KOPT-K1 (cell line): ENCODE results near the gene CCDC200.
A peak's percentile ranks its signal among the peaks of the same experiment; 100 is the strongest.
"Not testable (repeated sequence)": the region's sequence is repeated elsewhere in the genome, so short reads cannot be mapped to it uniquely, and the experiment has no call there.

Experiments
- H3K27ac ChIP-seq: fragments of 200-600 bp; sonication (generic); 2 replicates; pipeline ENCODE4 v1.5.1; 2016; ENCODE audit warnings: antibody characterized with exemption, mild to moderate bottlenecking, low read depth, low read length; ENCODE audit not compliant: poor library complexity, severe bottlenecking
- H3K36me3 ChIP-seq: fragments of 200-600 bp; sonication (generic); 2 replicates; pipeline ENCODE4 v1.5.1; 2017; ENCODE audit warnings: antibody characterized with exemption, mild to moderate bottlenecking, low read length, moderate library complexity; ENCODE audit not compliant: insufficient read depth
- H3K9me3 ChIP-seq: fragments of 200-600 bp; sonication (generic); 2 replicates; pipeline ENCODE4 v1.5.1; 2017; ENCODE audit warnings: antibody characterized with exemption, low read length, mild to moderate bottlenecking; ENCODE audit not compliant: insufficient read depth, poor library complexity, severe bottlenecking

CCDC200 gene

GRCh38 chr17:43228020-43228782 lies at the start of gene CCDC200:
Gene CCDC200 (minus strand): TSS chr17:43228623. CDS start chr17:43228554, 69 bp downstream.
- H3K36me3 ChIP-seq, result peaks cover 25% of the 10 kb centered on the region
- not testable (repeated sequence) for H3K27ac ChIP-seq, H3K9me3 ChIP-seq

DNA sequence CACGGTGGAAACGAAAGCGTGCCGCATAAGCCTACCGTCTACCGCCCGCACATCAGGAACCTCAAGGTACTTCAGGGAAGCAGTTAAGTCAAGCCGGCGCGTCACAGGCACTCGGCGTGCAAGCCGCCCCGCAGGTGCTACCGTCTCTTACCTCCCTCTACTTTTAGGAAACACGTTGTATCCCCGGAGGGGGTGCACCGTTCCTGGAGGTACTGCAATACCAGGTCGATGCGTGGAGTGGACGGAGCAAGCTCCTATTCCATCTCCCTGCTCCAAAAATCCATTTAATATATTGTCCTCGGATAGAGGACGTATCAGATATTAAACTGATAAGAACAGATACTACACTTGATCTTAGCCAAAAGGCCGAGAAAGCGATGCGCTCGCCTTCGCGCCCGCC lies 44.5 kb upstream of the CCDC200 start:
- not testable (repeated sequence) for H3K9me3 ChIP-seq, H3K27ac ChIP-seq, H3K36me3 ChIP-seq

DNA sequence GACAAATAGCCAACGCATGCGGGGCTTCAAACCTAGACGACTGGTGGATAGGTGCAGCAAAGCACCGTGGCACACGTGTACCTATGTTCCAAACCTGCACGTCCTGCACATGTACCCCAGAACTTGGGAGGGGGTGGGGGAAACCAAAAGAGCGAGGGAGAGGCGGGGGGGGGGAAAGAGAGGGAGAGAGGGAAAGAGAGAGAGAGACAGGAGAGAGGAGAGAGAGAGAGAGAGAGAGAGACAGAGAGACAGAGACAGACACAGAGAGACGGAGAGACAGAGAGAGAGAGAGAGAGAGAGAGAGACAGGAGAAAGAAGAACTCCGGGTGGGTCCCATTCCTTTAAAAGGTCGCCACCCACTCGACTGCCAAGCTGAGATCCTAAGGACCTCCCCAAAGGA lies 44.1 kb upstream of the CCDC200 start:
- H3K27ac ChIP-seq, H3K9me3 ChIP-seq, H3K36me3 ChIP-seq: not testable (repeated sequence)

GRCh38 chr17:43270552-43271504 lies 42.4 kb upstream of the CCDC200 start:
- not testable (repeated sequence) for H3K9me3 ChIP-seq

DNA sequence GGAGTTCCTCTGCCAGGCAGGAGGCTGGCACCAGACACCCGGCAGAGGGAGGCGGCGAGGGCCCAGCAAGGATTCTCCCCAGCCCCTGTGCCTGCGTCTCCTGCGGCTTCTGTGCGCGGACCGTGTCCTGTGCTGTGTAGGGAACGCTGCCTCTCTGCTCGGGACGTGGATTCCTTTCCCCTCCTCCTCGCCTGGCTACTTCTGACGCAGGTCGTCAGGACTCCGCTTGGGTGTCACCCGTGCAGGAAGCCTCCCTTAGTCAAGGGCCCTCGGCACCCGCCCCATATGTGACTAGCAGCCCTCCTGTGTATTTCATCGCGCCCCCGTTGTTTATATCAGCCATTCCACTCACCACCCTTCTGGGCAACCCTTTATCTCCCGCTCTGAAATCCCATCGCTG lies 18.0 kb upstream of the CCDC200 start:
- not testable (repeated sequence) for H3K27ac ChIP-seq, H3K9me3 ChIP-seq, H3K36me3 ChIP-seq

More at GRCh38 chr17:43270552-43271504, 42.4 kb upstream of the CCDC200 start:
- H3K27ac ChIP-seq, H3K36me3 ChIP-seq: not testable (repeated sequence)

DNA sequence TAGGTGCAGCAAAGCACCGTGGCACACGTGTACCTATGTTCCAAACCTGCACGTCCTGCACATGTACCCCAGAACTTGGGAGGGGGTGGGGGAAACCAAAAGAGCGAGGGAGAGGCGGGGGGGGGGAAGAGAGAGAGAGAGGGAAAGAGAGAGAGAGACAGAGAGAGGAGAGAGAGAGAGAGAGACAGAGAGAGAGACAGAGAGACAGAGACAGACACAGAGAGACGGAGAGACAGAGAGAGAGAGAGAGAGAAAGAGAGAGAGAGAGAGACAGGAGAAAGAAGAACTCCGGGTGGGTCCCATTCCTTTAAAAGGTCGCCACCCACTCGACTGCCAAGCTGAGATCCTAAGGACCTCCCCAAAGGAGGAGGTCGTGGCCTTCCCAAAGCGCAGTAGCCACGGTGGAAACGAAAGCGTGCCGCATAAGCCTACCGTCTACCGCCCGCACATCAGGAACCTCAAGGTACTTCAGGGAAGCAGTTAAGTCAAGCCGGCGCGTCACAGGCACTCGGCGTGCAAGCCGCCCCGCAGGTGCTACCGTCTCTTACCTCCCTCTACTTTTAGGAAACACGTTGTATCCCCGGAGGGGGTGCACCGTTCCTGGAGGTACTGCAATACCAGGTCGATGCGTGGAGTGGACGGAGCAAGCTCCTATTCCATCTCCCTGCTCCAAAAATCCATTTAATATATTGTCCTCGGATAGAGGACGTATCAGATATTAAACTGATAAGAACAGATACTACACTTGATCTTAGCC lies 12.4 kb upstream of the CCDC200 start:
- H3K36me3 ChIP-seq, H3K27ac ChIP-seq, H3K9me3 ChIP-seq: not testable (repeated sequence)

DNA sequence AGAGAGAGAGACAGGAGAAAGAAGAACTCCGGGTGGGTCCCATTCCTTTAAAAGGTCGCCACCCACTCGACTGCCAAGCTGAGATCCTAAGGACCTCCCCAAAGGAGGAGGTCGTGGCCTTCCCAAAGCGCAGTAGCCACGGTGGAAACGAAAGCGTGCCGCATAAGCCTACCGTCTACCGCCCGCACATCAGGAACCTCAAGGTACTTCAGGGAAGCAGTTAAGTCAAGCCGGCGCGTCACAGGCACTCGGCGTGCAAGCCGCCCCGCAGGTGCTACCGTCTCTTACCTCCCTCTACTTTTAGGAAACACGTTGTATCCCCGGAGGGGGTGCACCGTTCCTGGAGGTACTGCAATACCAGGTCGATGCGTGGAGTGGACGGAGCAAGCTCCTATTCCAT lies 11.2 kb upstream of the CCDC200 start:
- not testable (repeated sequence) for H3K36me3 ChIP-seq, H3K9me3 ChIP-seq, H3K27ac ChIP-seq

DNA sequence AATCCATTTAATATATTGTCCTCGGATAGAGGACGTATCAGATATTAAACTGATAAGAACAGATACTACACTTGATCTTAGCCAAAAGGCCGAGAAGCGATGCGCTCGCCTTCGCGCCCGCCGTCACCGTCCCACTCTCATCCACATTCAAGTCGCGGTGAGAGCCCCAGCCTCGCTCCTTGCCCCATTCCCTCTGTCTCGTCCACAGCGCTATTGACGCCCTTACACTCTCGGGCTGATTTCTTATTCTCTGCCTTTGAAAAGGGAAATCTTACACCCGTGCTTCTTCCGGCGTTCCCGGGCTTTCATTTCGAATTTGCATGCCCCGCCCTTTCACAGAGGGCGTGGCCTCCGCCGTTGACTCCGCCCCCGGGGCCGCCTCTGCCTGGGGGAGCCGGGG lies 5.5 kb upstream of the CCDC200 start, which contains the start of gene RNU2-1:
RNU2-1 (minus strand) TSS at position 101 of the 400 bp plus-strand sequence.
- not testable (repeated sequence) for H3K36me3 ChIP-seq, H3K9me3 ChIP-seq, H3K27ac ChIP-seq

GRCh38 chr17:43233263-43233662 lies 4.8 kb upstream of the CCDC200 start:
- not testable (repeated sequence) for H3K27ac ChIP-seq, H3K36me3 ChIP-seq, H3K9me3 ChIP-seq

DNA sequence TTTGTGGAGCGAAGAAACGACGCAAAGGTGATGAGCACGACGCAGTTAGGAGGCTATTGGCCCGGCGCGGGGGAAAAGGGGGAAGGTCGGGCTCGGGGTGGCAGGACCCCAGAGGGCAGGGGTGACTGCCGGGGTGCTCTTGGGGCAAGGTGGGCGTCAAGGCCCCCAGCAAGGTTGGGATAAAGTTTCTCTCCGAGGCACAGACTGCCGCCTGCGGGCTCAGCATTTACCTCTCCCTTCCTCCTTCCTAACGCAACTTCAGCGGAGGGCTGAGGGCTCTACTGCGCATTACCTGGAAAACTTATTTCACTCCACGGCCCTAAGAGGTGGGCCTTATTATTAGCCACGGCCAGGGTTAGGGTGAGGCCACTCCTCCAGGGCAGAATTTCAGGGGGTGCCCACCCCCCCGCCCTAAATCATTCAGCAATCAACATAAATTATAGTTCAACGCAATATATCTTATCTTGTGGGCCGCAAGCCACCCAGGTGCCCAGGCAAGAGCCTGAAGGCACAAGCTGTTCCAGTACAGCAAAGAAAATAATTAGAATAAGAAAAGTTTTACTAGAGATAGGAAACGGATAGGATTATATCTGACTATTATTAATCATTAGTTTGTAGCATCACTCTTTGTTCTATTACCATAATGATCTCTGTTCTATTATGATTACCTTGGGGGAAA lies 3.7 kb upstream of the CCDC200 start:
- not testable (repeated sequence) for H3K36me3 ChIP-seq, H3K9me3 ChIP-seq
- H3K27ac ChIP-seq, result peak overlapping the region; percentile 47

GRCh38 chr17:43231205-43232020 lies 3.0 kb upstream of the CCDC200 start:
- peak overlapping the region; percentile 47 for H3K27ac ChIP-seq
- not testable (repeated sequence) for H3K36me3 ChIP-seq, H3K9me3 ChIP-seq

DNA sequence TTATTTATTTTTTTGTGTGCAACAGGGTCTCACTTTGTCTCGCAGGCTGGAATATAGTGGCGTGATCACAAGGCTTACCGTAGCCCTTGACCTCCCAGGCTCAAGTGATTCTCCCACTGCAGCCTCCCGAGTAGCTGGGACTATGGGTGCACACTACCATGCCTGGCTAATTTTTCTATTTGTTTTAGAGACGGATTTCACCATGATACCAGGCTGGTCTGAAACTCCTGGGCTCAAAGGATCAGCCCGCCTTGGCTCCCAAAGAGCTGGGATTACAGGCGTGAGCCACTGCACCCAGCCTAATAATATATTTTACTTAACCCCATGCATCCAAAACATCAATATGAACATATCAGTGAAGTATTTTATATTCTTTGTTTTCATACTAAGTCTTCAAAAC lies 2.0 kb downstream of the CCDC200 start:
- Histone ChIP-seq H3K27ac (no peak overlapping the region), H3K9me3 (no peaks in the 10 kb centered on the region), H3K36me3 (peaks cover 26% of the 10 kb centered on the region)

- Histone ChIP-seq H3K36me3 (peaks cover 28% of the 10 kb centered on the region), H3K27ac (no peak overlapping the region), H3K9me3 (no peaks in the 10 kb centered on the region)
Observed at GRCh38 chr17:43224146-43224705, 4.2 kb downstream of the CCDC200 start.
